Stimulated activated CD8-positive, alpha-beta memory T cell treated with anti-CD3 and anti-CD28 coated beads, Interleukin-2, amount 100 ng/mL, for 48 hours (primary cell): ENCODE results near the gene SPI1.
"Not testable (repeated sequence)": the region's sequence is repeated elsewhere in the genome, so short reads cannot be mapped to it uniquely, and the experiment has no call there.

Experiments
- DNase-seq, 2 donors: peaks; one replicate each; pipeline ENCODE4 v3.0.0-alpha.2; 2020; ENCODE audit warnings: low read depth in 2 of 2

The SPI1 gene

GRCh38 chr11:47340980-47341775, 37.2 kb downstream of the SPI1 start:
- no peak for DNase-seq

DNA sequence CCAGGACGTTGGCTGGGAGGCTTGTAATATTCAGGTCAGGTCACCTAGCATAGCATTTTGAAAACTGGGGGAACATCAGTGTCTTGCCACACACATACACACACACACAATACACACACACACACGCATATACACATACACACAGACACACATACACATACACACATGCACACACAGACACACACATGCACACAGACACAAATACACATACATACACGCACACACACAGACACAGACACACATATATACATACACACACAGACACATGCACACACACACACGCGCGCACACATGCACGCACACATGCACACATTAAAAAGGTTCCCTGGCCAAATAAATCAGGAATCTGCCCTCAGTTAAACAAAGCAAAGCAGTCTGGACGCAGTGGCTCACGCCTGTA, 38.3 kb downstream of the SPI1 start:
- DNase-seq: no peak

- no peak for DNase-seq
Observed at GRCh38 chr11:47338396-47339241, 39.7 kb downstream of the SPI1 start.

DNA sequence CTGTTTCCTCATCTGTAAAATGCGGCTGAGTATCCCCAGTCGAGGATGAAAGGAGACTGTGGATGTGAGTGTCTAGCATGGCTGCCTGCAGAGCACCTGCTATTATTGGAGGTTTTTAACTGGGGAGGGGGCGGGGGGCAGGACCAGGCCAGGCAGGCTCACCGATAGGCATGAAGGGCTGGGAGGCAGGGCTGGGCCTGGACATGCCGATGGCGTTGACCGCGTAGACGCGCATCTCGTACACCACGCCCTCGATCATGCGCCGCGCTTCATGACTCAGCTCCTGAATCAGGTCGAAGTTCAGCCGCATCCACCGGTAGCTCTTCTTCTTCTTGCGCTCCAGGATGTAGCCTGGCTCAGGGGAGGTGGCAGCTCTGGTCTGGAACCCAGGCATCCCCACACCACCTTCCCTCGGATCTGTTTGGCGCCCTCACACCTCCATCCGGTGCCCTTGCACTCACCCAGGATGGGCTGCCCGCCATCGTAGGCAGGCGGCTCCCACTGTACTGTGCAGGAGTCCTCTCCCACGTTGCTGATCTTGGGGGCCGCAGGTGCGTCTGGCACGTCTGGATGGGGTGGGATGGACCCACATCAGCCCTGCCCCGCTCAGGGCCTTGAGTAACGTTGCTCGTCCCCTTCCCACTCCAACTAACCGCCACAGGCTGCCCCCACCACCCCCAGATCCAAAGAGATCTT, 41.0 kb downstream of the SPI1 start:
- no peak for DNase-seq

DNA sequence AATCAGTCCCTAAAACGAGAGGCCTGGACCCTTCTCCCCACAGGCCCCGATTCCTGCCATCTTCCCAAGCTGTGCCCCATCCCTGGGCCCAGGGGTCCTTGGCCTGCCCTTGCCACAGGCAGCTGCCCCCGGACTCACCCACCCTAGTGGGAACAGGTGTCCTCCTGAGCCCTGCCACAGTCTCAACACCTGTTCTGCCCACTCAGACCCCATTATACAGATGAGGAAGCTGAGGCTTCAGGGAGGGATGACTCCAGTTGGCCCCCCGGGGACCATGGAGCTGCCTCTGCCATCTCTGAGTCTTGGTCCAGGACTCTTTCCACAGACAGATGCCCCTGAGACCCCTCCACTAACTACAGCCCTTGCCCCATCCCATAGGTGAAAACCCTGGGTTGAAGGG, 41.8 kb downstream of the SPI1 start:
- DNase-seq: no peak

- DNase-seq: no peak
Observed at GRCh38 chr11:47335733-47336132, 42.6 kb downstream of the SPI1 start.

DNA sequence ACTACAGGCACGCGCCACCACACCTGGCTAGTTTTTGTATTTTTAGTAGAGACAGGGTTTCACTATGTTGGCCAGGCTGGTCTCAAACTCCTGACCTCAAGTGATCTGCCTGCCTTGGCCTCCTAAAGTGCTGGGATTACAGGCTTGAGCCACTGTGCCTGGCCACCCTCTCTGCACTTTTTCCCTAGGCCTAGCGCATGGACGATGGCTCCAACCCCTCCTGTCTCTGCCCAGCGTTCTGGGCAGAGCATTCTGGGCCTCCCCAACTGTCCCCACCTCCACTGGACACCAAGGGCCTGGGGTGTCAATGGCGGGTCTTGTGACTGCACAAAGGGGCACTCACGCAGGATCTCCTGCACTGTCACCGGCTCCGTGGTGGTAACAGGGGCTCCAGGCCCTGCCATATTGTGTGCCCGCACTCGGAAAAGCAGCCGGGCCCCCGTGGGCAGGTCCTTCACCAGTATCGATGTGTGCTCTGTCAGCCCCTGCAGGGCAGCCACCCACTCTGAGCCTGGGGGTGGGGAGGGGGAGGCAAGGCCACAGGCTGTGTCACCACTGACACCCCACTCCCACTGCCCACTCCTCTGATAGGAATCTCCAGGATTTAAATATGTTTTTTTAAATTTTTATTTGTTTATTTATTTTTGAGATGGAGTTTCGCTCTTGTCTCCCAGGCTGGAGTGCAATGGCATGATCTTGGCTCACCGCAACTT, 43.5 kb downstream of the SPI1 start:
- not testable (repeated sequence) for DNase-seq

DNA sequence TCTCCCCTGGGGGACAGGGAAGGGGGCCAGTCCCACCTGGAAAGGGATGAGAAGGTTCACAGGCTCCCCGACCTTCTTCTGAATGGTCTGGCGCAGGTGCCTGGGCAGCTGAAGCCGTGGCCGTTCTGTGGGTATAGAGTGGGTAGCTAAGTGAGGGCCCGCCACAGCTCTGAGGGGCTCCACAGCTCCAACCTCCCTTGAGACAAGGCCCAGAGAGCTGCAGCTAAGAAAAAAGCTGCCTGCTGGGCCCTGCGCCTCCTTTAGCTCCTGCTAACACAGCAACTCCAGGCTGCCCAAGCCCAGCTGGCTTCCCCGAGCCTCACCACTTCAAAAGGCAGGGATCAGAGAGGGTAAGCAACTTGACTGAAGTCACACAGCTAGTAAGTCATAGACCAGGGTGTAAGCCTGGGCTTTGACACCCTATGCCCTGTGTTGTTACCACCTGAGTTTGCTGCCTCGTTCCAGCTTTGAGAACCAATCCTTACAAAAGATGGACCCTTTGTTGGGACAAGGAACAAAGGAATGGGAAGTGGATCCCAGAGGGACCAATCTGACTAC, 44.4 kb downstream of the SPI1 start:
- DNase-seq: no peak

DNA sequence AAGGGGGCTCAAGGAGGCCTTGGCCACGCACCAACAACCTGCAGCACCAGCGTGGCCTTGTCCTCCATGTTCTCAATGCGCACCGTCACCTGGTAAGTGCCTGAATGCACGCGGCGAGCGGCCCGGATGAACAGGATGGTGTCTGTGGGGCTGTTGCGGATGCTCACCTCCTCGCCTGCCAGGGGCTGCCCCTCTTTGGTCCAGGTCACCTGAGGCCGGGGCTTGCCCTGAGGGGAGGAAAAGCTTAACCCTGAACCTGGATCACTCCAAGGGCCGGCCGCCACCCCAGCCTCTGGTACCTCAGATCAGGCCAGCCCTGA, 44.9 kb downstream of the SPI1 start:
- DNase-seq: no peak

DNA sequence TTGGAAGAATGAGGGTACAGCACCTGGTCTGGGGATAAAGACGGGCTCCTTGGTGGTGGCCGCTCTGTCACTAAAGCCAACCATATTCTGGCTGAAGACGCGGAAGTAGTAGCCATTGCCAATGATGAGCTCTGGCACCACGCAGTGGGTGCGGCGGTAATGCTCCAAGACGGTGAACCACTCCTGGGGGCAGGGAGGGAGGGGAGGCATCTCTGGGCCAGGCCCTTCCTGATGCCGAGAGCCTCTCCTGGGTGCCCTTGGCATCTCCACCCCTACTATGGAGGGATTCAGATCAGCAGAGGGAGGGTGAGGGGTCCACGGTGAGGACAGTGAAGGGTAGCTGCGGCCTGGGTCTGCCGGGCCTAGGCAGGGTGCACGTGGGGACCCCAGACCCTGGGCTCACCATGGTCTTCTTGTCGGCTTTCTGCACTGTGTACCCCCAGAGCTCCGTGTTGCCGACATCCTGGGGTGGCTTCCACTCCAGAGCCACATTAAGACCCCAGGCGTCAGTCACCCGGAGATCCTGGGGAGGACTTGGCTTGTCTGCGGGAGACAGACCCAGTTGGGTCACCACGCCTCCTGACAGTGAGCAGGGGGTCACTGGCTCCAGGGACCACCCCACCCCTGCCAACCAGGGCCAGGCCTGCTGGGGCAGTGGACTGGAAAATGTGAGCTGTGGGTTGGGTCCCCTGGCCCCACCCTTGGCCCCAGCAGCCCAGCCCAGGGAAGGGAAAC, 45.4 kb downstream of the SPI1 start:
- DNase-seq: no peak

- no peak for DNase-seq
Observed at GRCh38 chr11:47332303-47332711, 46.0 kb downstream of the SPI1 start.

GRCh38 chr11:47331454-47332302, 46.7 kb downstream of the SPI1 start:
- no peak for DNase-seq

- no peak for DNase-seq
Observed at GRCh38 chr11:47329987-47330931, 48.1 kb downstream of the SPI1 start.

DNA sequence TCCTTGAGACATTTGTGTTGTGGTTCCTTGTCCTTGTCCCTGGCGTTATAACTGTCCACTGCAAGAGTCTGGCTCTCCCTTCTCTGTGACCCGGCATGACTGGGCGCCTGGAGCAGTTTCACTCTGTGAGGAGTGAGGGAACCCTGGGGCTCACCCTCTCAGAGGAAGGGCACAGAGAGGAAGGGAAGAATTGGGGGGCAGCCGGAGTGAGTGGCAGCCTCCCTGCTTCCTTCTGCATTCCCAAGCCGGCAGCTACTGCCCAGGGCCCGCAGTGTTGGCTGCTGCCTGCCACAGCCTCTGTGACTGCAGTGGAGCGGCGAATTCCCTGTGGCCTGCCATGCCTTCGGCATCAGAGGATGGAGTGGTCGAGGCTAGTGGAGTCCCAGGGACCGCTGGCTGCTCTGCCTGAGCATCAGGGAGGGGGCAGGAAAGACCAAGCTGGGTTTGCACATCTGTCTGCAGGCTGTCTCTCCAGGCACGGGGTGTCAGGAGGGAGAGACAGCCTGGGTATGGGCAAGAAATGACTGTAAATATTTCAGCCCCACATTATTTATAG, 48.8 kb downstream of the SPI1 start:
- no peak for DNase-seq

GRCh38 chr11:47328449-47329390, 49.6 kb downstream of the SPI1 start:
- no peak for DNase-seq

- no peak for DNase-seq
Observed at GRCh38 chr11:47327949-47328348, 50.4 kb downstream of the SPI1 start.

DNA sequence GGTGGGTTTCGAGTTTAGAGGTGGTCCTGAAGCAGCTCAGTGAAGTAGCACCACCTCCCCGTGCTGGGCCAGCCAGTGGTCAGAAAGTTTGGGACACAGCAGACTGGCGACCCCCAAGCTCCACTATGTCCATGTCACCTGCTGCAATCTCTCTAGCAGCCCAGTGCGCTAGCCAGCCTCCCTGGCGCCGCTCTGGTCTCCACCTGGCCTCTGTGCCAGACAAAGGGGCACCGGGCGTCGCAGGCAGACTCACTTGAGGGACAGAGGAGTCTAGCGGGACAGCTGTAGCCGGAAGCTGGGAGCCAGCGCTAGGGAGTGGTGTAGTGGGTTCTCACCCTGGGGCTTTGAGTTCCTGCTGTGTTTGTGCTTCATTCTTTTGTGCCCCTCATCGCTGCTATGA, 51.3 kb downstream of the SPI1 start:
- no peak for DNase-seq
